Mesenchymal stem cell (in vitro differentiated cells and primary cell): Measurements from ENCODE around the gene BSCL2. TPM values are rescaled to one million over a fixed set of nuclear protein-coding genes. Genes with fewer than 3 reads are reported as not detected.

ENCODE experiments used
- DNase-seq: peaks from one replicate; pipeline ENCODE4 v3.0.0-alpha.2; 2013
- H2AFZ ChIP-seq: one replicate; pipeline ENCODE4 v1.6.1; 2013; ENCODE audit warnings: low read depth, mild to moderate bottlenecking, control low read depth, inconsistent platforms, low read length, moderate library complexity
- H2AK5ac ChIP-seq: 2 replicates; pipeline ENCODE4 v1.6.1; 2013; ENCODE audit warnings: low read length, moderate library complexity, mild to moderate bottlenecking, inconsistent platforms; ENCODE audit not compliant: severe bottlenecking
- H2BK120ac ChIP-seq: one replicate; pipeline ENCODE4 v1.6.1; 2013; ENCODE audit warnings: low read depth, mild to moderate bottlenecking, inconsistent platforms, low read length, moderate library complexity
- H2BK12ac ChIP-seq, 2 experiments: one replicate each; pipeline ENCODE4 v1.6.1; 2013; ENCODE audit warnings: inconsistent platforms in 2 of 2, low read length in 2 of 2, mild to moderate bottlenecking in 2 of 2, moderate library complexity in 2 of 2, control low read depth in 1 of 2
- H2BK15ac ChIP-seq: one replicate; pipeline ENCODE4 v1.6.1; 2013; ENCODE audit warnings: mild to moderate bottlenecking, low read depth, inconsistent platforms; ENCODE audit not compliant: poor library complexity, severe bottlenecking
- H2BK5ac ChIP-seq: 2 replicates; pipeline ENCODE4 v1.6.1; 2013; ENCODE audit warnings: low read depth, mild to moderate bottlenecking, low read length, control low read depth, inconsistent platforms; ENCODE audit not compliant: poor library complexity, severe bottlenecking
- H3K14ac ChIP-seq, 2 experiments: one replicate each; pipeline ENCODE4 v1.6.1; 2013; ENCODE audit warnings: inconsistent platforms in 2 of 2, low read length in 2 of 2, control low read depth in 1 of 2, mild to moderate bottlenecking in 1 of 2, moderate library complexity in 1 of 2
- H3K18ac ChIP-seq, 2 experiments: one replicate each; pipeline ENCODE4 v1.6.1; 2013; ENCODE audit warnings: inconsistent platforms in 2 of 2, low read length in 2 of 2, control low read depth in 1 of 2, low read depth in 1 of 2, mild to moderate bottlenecking in 1 of 2
- H3K23ac ChIP-seq, 2 experiments: one replicate each; pipeline ENCODE4 v1.6.1; 2013; ENCODE audit warnings: inconsistent platforms in 2 of 2, low read length in 2 of 2, mild to moderate bottlenecking in 2 of 2, moderate library complexity in 2 of 2, control low read depth in 1 of 2
- H3K27ac ChIP-seq: 2 replicates; pipeline ENCODE4 v1.5.1; 2013; ENCODE audit warnings: mild to moderate bottlenecking, moderate library complexity, low read length, control low read depth, inconsistent platforms; ENCODE audit not compliant: poor library complexity, severe bottlenecking
- H3K27me3 ChIP-seq, 2 experiments: 2 replicates each; pipeline versions ENCODE4 v1.6.1 to v1.7.0; 2013; ENCODE audit warnings: low read length in 2 of 2, mild to moderate bottlenecking in 2 of 2, moderate library complexity in 2 of 2, control low read depth in 1 of 2, inconsistent platforms in 1 of 2; ENCODE audit not compliant: control insufficient read depth in 1 of 2, insufficient read depth in 1 of 2
- H3K36me3 ChIP-seq, 2 experiments: 2 replicates each; pipeline versions ENCODE4 v1.6.1 to v1.7.0; 2013; ENCODE audit warnings: low read length in 2 of 2, control low read depth in 1 of 2, inconsistent platforms in 1 of 2, low read depth in 1 of 2, mild to moderate bottlenecking in 1 of 2; ENCODE audit not compliant: insufficient read depth in 2 of 2, control insufficient read depth in 1 of 2
- H3K4ac ChIP-seq, 2 experiments: one replicate each; pipeline ENCODE4 v1.6.1; 2013; ENCODE audit warnings: inconsistent platforms in 2 of 2, low read length in 2 of 2, mild to moderate bottlenecking in 2 of 2, moderate library complexity in 2 of 2, control low read depth in 1 of 2, low read depth in 1 of 2
- H3K4me1 ChIP-seq: 2 replicates; pipeline ENCODE4 v1.6.1; 2013; ENCODE audit warnings: low read depth, low read length, control low read depth; ENCODE audit not compliant: control insufficient read depth, insufficient read depth
- H3K4me2 ChIP-seq: 2 replicates; pipeline ENCODE4 v1.6.1; 2013; ENCODE audit warnings: low read length, mild to moderate bottlenecking, inconsistent platforms; ENCODE audit not compliant: poor library complexity, severe bottlenecking
- H3K4me3 ChIP-seq, 2 experiments: 2 replicates each; pipeline versions ENCODE4 v1.5.1 to v1.7.0; 2013; ENCODE audit warnings: low read length in 2 of 2, mild to moderate bottlenecking in 2 of 2, control low read depth in 1 of 2, low read depth in 1 of 2; ENCODE audit not compliant: insufficient read depth in 1 of 2
- H3K79me1 ChIP-seq: replicated peaks from 2 replicates; pipeline ENCODE4 v1.6.1; 2013; ENCODE audit warnings: mild to moderate bottlenecking, control low read depth, low read length, inconsistent platforms; ENCODE audit not compliant: poor library complexity, severe bottlenecking
- H3K9ac ChIP-seq: 2 replicates; pipeline ENCODE4 v1.7.0; 2013; ENCODE audit warnings: mild to moderate bottlenecking, low read length, moderate library complexity
- H3K9me3 ChIP-seq: 2 replicates; pipeline ENCODE4 v1.7.0; 2013; ENCODE audit warnings: mild to moderate bottlenecking, low read length; ENCODE audit not compliant: control insufficient read depth
- H4K8ac ChIP-seq: one replicate; pipeline ENCODE4 v1.6.1; 2013; ENCODE audit warnings: inconsistent platforms, mild to moderate bottlenecking, low read length, moderate library complexity
- H4K91ac ChIP-seq: one replicate; pipeline ENCODE4 v1.6.1; 2013; ENCODE audit warnings: mild to moderate bottlenecking, low read length, inconsistent platforms
- WGBS: methylation state at CpG from one replicate; pipeline ENCODE4 v1.1.7; 2013; ENCODE audit warnings: mixed read lengths; 5-methylcytosine and 5-hydroxymethylcytosine counted together
- polyA plus RNA-seq, 2 experiments: library from polyadenylated mRNA; stranded (reverse); fragments of 200-250 nt; gene quantifications; one replicate each; pipeline ENCODE4 v1.2.3, GENCODE V29; 2013

Gene BSCL2
- 41.4 TPM for polyA plus RNA-seq (2013, experiment 1 of 2)
- polyA plus RNA-seq (2013, experiment 2 of 2), result 41.0 TPM

DNA sequence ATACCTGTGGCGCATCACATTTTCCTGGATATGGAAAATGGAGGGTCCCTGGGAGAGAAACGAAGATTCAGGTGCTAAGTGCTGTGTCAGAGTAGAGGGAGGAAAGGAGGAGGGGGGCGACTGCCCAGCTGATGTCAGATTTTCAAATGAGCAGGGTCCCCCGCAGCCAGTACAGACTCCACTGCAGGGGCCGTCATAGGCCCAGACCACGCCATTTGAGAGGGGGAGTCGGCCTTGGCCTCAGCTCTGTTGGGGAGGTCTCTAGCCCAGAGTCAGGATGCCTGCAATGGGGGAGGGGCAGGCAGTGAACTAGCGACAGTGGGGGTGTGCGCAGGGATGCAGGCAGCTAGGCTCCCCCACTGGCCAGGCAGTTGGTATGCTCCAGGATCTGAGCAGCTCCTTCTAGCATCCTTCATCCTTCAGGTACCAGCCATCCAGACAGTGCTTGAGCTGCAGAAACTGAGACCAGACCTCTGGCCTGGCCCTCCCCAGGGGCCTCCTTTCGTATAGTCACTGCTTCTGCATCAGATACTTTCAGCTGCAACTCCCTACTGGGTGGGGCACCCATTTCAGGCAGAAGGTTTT is at the start of gene BSCL2, which contains the start of gene GNG3:
TSS of gene BSCL2 (minus strand) at position 148 of the 585 bp plus-strand sequence. CDS start 229 bp downstream, outside the sequence.
TSS of gene GNG3 (plus strand) at position 400 of the 585 bp plus-strand sequence. CDS start 620 bp downstream, outside the sequence.
- 49% methylated on average over 9 of the region's 10 CpGs for WGBS
- Histone ChIP-seq H3K27ac (peak within 1 kb of the TSS; percentile 68), H3K18ac (peak within 1 kb of the TSS; percentile 56 to 62), H2BK15ac (peak within 1 kb of the TSS; percentile 60), H3K27me3 (no peaks in the 10 kb centered on the region), H3K4me1 (peaks cover 34% of the 10 kb centered on the region), H4K8ac (peak within 1 kb of the TSS; percentile 35), H2BK12ac (no peak within 1 kb of the TSS), H3K4me3 (peak within 1 kb of the TSS; percentile 45 to 91), H3K4me2 (peak within 1 kb of the TSS; percentile 93), H3K14ac (peak within 1 kb of the TSS in 1 of 2 experiments; percentile 5), H2BK120ac (no peak within 1 kb of the TSS), H3K23ac (peak within 1 kb of the TSS in 1 of 2 experiments; percentile 2), H3K79me1 (peaks cover 16% of the 10 kb centered on the region), H3K9me3 (no peaks in the 10 kb centered on the region), H2BK5ac (no peak within 1 kb of the TSS), H3K9ac (peak within 1 kb of the TSS; percentile 98), H2AFZ (no peak within 1 kb of the TSS), H2AK5ac (peak within 1 kb of the TSS; percentile 35), H3K4ac (peak within 1 kb of the TSS; percentile 10 to 34), H4K91ac (peak within 1 kb of the TSS; percentile 72), H3K36me3 (peaks cover 36 to 37% of the 10 kb centered on the region in 2 experiments)
- no peak for DNase-seq

GRCh38 chr11:62755086-62755615 is 47.9 kb upstream of the BSCL2 start:
- no peak overlapping the region for H3K23ac ChIP-seq
- H3K9ac ChIP-seq, result no peak overlapping the region
- H3K14ac ChIP-seq, result no peak overlapping the region
- no peaks in the 10 kb centered on the region for H3K9me3 ChIP-seq
- no peak overlapping the region for H3K4me3 ChIP-seq
- peaks cover 10% of the 10 kb centered on the region for H3K4me1 ChIP-seq
- no peak overlapping the region for H3K18ac ChIP-seq
- H3K79me1 ChIP-seq, result peaks cover 21% of the 10 kb centered on the region
- H2BK15ac ChIP-seq, result no peak overlapping the region
- no peak overlapping the region for H2BK12ac ChIP-seq
- H4K91ac ChIP-seq, result no peak overlapping the region
- no peak overlapping the region for H2AFZ ChIP-seq
- no peak overlapping the region for H3K4me2 ChIP-seq
- H3K27ac ChIP-seq, result no peak overlapping the region
- H2BK5ac ChIP-seq, result no peak overlapping the region
- H3K27me3 ChIP-seq, result no peaks in the 10 kb centered on the region
- no peak overlapping the region for H3K4ac ChIP-seq
- H2AK5ac ChIP-seq, result no peak overlapping the region
- 90% methylated on average over 10 of the region's 10 CpGs for WGBS
- no peak for DNase-seq
- peaks cover 16 to 18% of the 10 kb centered on the region in 2 experiments for H3K36me3 ChIP-seq
- H4K8ac ChIP-seq, result no peak overlapping the region
- H2BK120ac ChIP-seq, result no peak overlapping the region

- Histone ChIP-seq H2BK5ac (no peak within 1 kb of the TSS), H3K79me1 (peaks cover 23% of the 10 kb centered on the region), H2BK15ac (peak within 1 kb of the TSS; percentile 97), H3K14ac (no peak within 1 kb of the TSS), H2BK120ac (peak within 1 kb of the TSS; percentile 94), H3K4me1 (peaks cover 11% of the 10 kb centered on the region), H2BK12ac (peak within 1 kb of the TSS; percentile 46 to 57), H3K23ac (no peak within 1 kb of the TSS), H4K8ac (peak within 1 kb of the TSS; percentile 100), H3K27ac (peak within 1 kb of the TSS; percentile 96), H2AFZ (peak within 1 kb of the TSS; percentile 69), H3K9me3 (no peaks in the 10 kb centered on the region), H3K27me3 (no peaks in the 10 kb centered on the region), H4K91ac (peak within 1 kb of the TSS; percentile 99), H2AK5ac (peak within 1 kb of the TSS; percentile 63), H3K4me3 (peak within 1 kb of the TSS; percentile 79 to 87), H3K18ac (peak within 1 kb of the TSS; percentile 87 to 94), H3K4me2 (peak within 1 kb of the TSS; percentile 73), H3K4ac (peak within 1 kb of the TSS; percentile 46 to 75), H3K36me3 (peaks cover 16 to 27% of the 10 kb centered on the region in 2 experiments), H3K9ac (peak within 1 kb of the TSS; percentile 89)
- DNase-seq, result peak; percentile 100
- 2% methylated on average over 47 of the region's 47 CpGs for WGBS
These were observed 46.7 kb upstream of the BSCL2 start, which contains the start of gene ZBTB3 for GRCh38 chr11:62753736-62754603. ZBTB3 (minus strand) TSS chr11:62754160; CDS start chr11:62753664, 496 bp downstream.
